Liver (tissue), 9 donors: ENCODE results near the gene ZNF438. TPM values are rescaled to one million over a fixed set of nuclear protein-coding genes. Genes with fewer than 3 reads are reported as not detected.

Experiments used
- DNase-seq: peaks from one replicate; pipeline ENCODE4 v3.0.0-alpha.2; 2017; ENCODE audit warnings: low spot score
- H3K27ac ChIP-seq, 2 donors: one replicate each; pipeline ENCODE4 v1.7.0; 2013; ENCODE audit warnings: inconsistent platforms in 2 of 2, low read length in 2 of 2, control low read depth in 1 of 2, low read depth in 1 of 2, mild to moderate bottlenecking in 1 of 2
- H3K27me3 ChIP-seq, 4 donors: one replicate each; pipeline versions ENCODE4 v1.6.1 to v1.7.0; 2013; ENCODE audit warnings: low read length in 3 of 4, inconsistent platforms in 1 of 4, mild to moderate bottlenecking in 1 of 4, moderate library complexity in 1 of 4; ENCODE audit not compliant: control insufficient read depth in 4 of 4, insufficient read depth in 4 of 4
- H3K36me3 ChIP-seq, 4 donors: one replicate each; pipeline versions ENCODE4 v1.6.1 to v1.7.0; 2013; ENCODE audit warnings: low read length in 3 of 4, mild to moderate bottlenecking in 3 of 4, low read depth in 1 of 4, moderate library complexity in 1 of 4; ENCODE audit not compliant: control insufficient read depth in 4 of 4, insufficient read depth in 3 of 4
- H3K4me1 ChIP-seq, 4 donors: one replicate each; pipeline versions ENCODE4 v1.6.1 to v1.7.0; 2013; ENCODE audit warnings: low read length in 3 of 4, mild to moderate bottlenecking in 3 of 4, moderate library complexity in 1 of 4; ENCODE audit not compliant: control insufficient read depth in 4 of 4, insufficient read depth in 4 of 4
- H3K4me3 ChIP-seq, 3 donors: one replicate each; pipeline versions ENCODE4 v1.6.1 to v1.7.0; 2013; ENCODE audit warnings: low read length in 3 of 3, control low read depth in 1 of 3, low read depth in 1 of 3, mild to moderate bottlenecking in 1 of 3
- H3K9ac ChIP-seq, 2 donors: one replicate each; pipeline ENCODE4 v1.7.0; 2013; ENCODE audit warnings: low read length in 2 of 2, mild to moderate bottlenecking in 2 of 2, moderate library complexity in 2 of 2, control low read depth in 1 of 2, low read depth in 1 of 2
- H3K9me3 ChIP-seq, 4 donors: one replicate each; pipeline versions ENCODE4 v1.6.1 to v1.7.0; 2013; ENCODE audit warnings: low read length in 3 of 4; ENCODE audit not compliant: control insufficient read depth in 4 of 4
- EGR1 ChIP-seq, 2 donors: IDR thresholded peaks; 2 replicates each; pipeline ENCODE4 v1.6.1; 2016 to 2018; ENCODE audit warnings: antibody characterized with exemption in 2 of 2, low read depth in 2 of 2
- FOXA1 ChIP-seq: IDR thresholded peaks from 2 replicates; pipeline ENCODE4 v1.6.1; 2016; ENCODE audit warnings: antibody characterized with exemption
- GABPA ChIP-seq, 2 donors: IDR thresholded peaks in 1 of 2; conservative IDR thresholded peaks in 1 of 2; 2 replicates each; pipeline ENCODE4 v1.6.1; 2016; ENCODE audit warnings: antibody characterized with exemption in 2 of 2, mild to moderate bottlenecking in 1 of 2, moderate library complexity in 1 of 2
- HNF4A ChIP-seq, 2 donors: conservative IDR thresholded peaks; 2 replicates each; pipeline ENCODE4 v1.6.1; 2016; ENCODE audit warnings: antibody characterized with exemption in 2 of 2, mild to moderate bottlenecking in 2 of 2
- HNF4G ChIP-seq: IDR thresholded peaks from 2 replicates; pipeline ENCODE4 v1.6.1; 2016; ENCODE audit warnings: antibody characterized with exemption
- JUND ChIP-seq, 2 donors: IDR thresholded peaks; 2 replicates each; pipeline ENCODE4 v1.6.1; 2016; ENCODE audit warnings: antibody characterized with exemption in 2 of 2
- NR2F2 ChIP-seq: IDR thresholded peaks from 2 replicates; pipeline ENCODE4 v1.6.1; 2016; ENCODE audit warnings: antibody characterized with exemption
- RAD21 ChIP-seq, 2 donors: IDR thresholded peaks; 2 replicates each; pipeline ENCODE4 v1.6.1; 2016; ENCODE audit warnings: antibody characterized with exemption in 2 of 2, mild to moderate bottlenecking in 2 of 2
- RXRA ChIP-seq, 2 donors: IDR thresholded peaks; 2 replicates each; pipeline ENCODE4 v1.6.1; 2017 to 2018; ENCODE audit warnings: antibody characterized with exemption in 2 of 2, mild to moderate bottlenecking in 1 of 2
- SP1 ChIP-seq: IDR thresholded peaks from 2 replicates; pipeline ENCODE4 v1.6.1; 2018; ENCODE audit warnings: antibody characterized with exemption, mild to moderate bottlenecking
- TAF1 ChIP-seq: conservative IDR thresholded peaks from 2 replicates; pipeline ENCODE4 v1.6.1; 2016; ENCODE audit warnings: antibody characterized with exemption, mild to moderate bottlenecking
- YY1 ChIP-seq: IDR thresholded peaks from 2 replicates; pipeline ENCODE4 v1.6.1; 2016; ENCODE audit warnings: antibody characterized with exemption, mild to moderate bottlenecking
- WGBS: extraction: QIAGEN DNeasy Blood & Tissue Kit; methylation state at CpG from one replicate; pipeline ENCODE4 v1.1.7; 2013; 5-methylcytosine and 5-hydroxymethylcytosine counted together
- polyA plus RNA-seq, 2 donors: library from polyadenylated mRNA; stranded (reverse) in 1 of 2; unstranded in 1 of 2; fragments of 200-250 nt in 1 of 2; fragments of >200 nt in 1 of 2; fragmentation: Nextera tagmentation in 1 of 2; extraction: Ambion mirVana in 1 of 2; gene quantifications; one replicate each; pipeline versions ENCODE4 v1.2.1 to v1.2.3, GENCODE V29; 2013 to 2015
- total RNA-seq, 2 donors: library from RNA; depleted of rRNA; stranded (reverse); fragments of >200 nt; gene quantifications; one replicate each; pipeline ENCODE4 v1.2.3, GENCODE V29; 2014
- TF ChIP-seq, protein P1 (sequence below): IDR thresholded peaks from 2 replicates; pipeline ENCODE4 v1.6.1; 2016; ENCODE audit warnings: antibody characterized with exemption
- TF ChIP-seq, protein P2 (sequence below): fragments of 150-350 bp; IDR thresholded peaks from 2 replicates; pipeline ENCODE4 v1.5.1; 2017; ENCODE audit warnings: improper control_type of control experiment, low read depth, low read length; ENCODE audit not compliant: missing input control
- TF ChIP-seq, protein P3 (sequence below): IDR thresholded peaks from 2 replicates; pipeline ENCODE4 v1.6.1; 2016; ENCODE audit warnings: antibody characterized with exemption, mild to moderate bottlenecking
- TF ChIP-seq, protein P4 (sequence below): IDR thresholded peaks from 2 replicates; pipeline ENCODE4 v1.6.1; 2016; ENCODE audit warnings: antibody characterized with exemption
- TF ChIP-seq, protein P5 (sequence below): IDR thresholded peaks from 2 replicates; pipeline ENCODE4 v1.6.1; 2016; ENCODE audit warnings: antibody characterized with exemption
- donor health status: healthy.
- donor health status: healthy.
- donor health status: healthy.
- donor health status: healthy.
- donor health status: healthy.

The ZNF438 gene
- total and polyA plus RNA-seq, 4 donors, result 1.9 to 2.9 (median 2.2) TPM

DNA sequence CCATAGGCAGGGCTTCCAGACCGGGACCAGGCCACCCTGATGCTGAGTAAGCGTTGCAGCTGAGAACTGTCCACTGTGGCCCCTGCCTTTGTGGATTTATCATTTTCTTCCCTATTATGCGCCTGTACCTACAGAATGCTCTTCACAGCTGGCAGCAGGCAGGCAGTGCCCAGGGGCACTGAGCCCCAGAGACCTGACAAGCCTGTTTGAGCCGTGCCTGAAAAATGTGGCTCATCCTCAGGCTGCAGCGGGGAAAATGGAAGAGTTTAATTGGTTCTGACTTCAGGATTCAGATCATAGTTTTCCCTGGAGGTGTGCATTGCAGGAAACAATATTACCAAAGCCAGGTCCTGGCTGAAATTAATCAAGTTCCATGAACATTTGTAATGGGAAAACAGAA is 200.2 kb downstream of the ZNF438 start:
- no peaks in the 10 kb centered on the region for H3K9me3 ChIP-seq
- DNase-seq, result no peak
- H3K4me1 ChIP-seq, result no peaks in the 10 kb centered on the region
- no peak overlapping the region for H3K27ac ChIP-seq
- TF ChIP-seq JUND (IDR thresholded peaks at IDR 0.05) (no peak), SP1 (no peak), GABPA (IDR thresholded peaks at IDR 0.05 in 1 of 2, conservative IDR thresholded peaks at IDR 0.05 in 1 of 2) (no peak), EGR1 (IDR thresholded peaks at IDR 0.05; ENCODE audit: low read depth in 2 of 2) (no peak)
- TF ChIP-seq, protein P1, sequence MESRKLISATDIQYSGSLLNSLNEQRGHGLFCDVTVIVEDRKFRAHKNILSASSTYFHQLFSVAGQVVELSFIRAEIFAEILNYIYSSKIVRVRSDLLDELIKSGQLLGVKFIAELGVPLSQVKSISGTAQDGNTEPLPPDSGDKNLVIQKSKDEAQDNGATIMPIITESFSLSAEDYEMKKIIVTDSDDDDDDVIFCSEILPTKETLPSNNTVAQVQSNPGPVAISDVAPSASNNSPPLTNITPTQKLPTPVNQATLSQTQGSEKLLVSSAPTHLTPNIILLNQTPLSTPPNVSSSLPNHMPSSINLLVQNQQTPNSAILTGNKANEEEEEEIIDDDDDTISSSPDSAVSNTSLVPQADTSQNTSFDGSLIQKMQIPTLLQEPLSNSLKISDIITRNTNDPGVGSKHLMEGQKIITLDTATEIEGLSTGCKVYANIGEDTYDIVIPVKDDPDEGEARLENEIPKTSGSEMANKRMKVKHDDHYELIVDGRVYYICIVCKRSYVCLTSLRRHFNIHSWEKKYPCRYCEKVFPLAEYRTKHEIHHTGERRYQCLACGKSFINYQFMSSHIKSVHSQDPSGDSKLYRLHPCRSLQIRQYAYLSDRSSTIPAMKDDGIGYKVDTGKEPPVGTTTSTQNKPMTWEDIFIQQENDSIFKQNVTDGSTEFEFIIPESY, result no peak
- TF ChIP-seq, protein P2, sequence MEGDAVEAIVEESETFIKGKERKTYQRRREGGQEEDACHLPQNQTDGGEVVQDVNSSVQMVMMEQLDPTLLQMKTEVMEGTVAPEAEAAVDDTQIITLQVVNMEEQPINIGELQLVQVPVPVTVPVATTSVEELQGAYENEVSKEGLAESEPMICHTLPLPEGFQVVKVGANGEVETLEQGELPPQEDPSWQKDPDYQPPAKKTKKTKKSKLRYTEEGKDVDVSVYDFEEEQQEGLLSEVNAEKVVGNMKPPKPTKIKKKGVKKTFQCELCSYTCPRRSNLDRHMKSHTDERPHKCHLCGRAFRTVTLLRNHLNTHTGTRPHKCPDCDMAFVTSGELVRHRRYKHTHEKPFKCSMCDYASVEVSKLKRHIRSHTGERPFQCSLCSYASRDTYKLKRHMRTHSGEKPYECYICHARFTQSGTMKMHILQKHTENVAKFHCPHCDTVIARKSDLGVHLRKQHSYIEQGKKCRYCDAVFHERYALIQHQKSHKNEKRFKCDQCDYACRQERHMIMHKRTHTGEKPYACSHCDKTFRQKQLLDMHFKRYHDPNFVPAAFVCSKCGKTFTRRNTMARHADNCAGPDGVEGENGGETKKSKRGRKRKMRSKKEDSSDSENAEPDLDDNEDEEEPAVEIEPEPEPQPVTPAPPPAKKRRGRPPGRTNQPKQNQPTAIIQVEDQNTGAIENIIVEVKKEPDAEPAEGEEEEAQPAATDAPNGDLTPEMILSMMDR, result no peak
- H3K27me3 ChIP-seq, result no peaks in the 10 kb centered on the region
- H3K4me3 ChIP-seq, result no peak overlapping the region
- 91% methylated on average over 5 of the region's 5 CpGs for WGBS
- no peak overlapping the region for H3K9ac ChIP-seq
- no peaks in the 10 kb centered on the region for H3K36me3 ChIP-seq

DNA sequence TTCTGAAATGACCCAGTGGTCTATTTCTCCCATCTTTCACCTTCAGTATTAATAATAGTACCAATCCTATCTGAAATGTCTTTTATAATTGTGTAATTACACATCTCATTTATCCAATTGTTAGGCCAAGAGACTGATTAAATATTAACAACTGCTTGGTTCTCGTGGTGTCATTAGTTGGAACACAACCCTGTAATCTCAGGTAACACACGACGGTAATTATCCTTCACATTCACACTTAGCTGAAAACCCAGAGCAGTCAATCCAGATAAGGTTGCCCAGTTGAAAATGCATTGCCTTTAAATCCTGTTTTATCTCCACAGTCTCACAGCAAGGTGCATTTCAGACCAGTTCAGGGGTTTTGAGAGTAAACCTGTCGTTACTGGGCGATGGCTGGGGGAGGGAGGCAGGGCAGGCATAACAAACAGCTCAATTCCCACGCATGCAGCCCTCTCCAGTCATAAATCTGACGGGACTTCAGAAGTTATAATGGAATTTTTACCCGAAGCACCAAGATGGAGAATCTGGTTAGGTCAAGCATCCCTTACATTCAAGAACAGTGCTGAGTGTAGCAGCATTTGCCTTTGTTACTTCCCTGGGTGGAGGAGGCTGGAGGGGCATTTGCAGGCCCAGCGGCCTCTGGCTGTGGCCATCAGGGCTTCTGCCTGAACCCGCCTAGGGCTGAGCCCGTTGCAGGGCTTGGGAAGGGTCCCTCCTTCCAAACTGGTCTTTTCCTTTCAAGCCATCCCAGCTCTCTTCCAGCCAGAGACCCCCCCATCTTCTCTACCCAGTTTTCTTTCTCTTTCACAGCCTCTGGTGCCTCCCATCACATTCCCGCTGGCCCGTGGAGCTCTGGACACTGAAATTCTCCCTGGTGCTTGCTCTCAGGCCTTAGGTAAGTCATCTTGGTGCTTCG is 201.1 kb downstream of the ZNF438 start:
- H3K9ac ChIP-seq, result no peak overlapping the region
- H3K4me1 ChIP-seq, result no peaks in the 10 kb centered on the region
- H3K27ac ChIP-seq, result no peak overlapping the region
- 71% methylated on average over 14 of the region's 14 CpGs for WGBS
- no peak overlapping the region for H3K4me3 ChIP-seq
- no peak for DNase-seq
- H3K9me3 ChIP-seq, result no peaks in the 10 kb centered on the region
- no peak for TF ChIP-seq NR2F2
- no peak for TF ChIP-seq RXRA (IDR thresholded peaks at IDR 0.05)
- TF ChIP-seq RAD21 (IDR thresholded peaks at IDR 0.05), result no peak
- TF ChIP-seq, protein P1, result no peak
- TF ChIP-seq EGR1 (IDR thresholded peaks at IDR 0.05; ENCODE audit: low read depth in 2 of 2), result no peak
- TF ChIP-seq, protein P3, sequence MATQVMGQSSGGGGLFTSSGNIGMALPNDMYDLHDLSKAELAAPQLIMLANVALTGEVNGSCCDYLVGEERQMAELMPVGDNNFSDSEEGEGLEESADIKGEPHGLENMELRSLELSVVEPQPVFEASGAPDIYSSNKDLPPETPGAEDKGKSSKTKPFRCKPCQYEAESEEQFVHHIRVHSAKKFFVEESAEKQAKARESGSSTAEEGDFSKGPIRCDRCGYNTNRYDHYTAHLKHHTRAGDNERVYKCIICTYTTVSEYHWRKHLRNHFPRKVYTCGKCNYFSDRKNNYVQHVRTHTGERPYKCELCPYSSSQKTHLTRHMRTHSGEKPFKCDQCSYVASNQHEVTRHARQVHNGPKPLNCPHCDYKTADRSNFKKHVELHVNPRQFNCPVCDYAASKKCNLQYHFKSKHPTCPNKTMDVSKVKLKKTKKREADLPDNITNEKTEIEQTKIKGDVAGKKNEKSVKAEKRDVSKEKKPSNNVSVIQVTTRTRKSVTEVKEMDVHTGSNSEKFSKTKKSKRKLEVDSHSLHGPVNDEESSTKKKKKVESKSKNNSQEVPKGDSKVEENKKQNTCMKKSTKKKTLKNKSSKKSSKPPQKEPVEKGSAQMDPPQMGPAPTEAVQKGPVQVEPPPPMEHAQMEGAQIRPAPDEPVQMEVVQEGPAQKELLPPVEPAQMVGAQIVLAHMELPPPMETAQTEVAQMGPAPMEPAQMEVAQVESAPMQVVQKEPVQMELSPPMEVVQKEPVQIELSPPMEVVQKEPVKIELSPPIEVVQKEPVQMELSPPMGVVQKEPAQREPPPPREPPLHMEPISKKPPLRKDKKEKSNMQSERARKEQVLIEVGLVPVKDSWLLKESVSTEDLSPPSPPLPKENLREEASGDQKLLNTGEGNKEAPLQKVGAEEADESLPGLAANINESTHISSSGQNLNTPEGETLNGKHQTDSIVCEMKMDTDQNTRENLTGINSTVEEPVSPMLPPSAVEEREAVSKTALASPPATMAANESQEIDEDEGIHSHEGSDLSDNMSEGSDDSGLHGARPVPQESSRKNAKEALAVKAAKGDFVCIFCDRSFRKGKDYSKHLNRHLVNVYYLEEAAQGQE, result no peak
- no peak for TF ChIP-seq HNF4A (conservative IDR thresholded peaks at IDR 0.05)
- no peak for TF ChIP-seq YY1
- TF ChIP-seq SP1, result no peak
- no peak for TF ChIP-seq TAF1
- TF ChIP-seq, protein P2, result no peak
- no peak for TF ChIP-seq FOXA1
- TF ChIP-seq JUND (IDR thresholded peaks at IDR 0.05), result no peak
- TF ChIP-seq, protein P4, sequence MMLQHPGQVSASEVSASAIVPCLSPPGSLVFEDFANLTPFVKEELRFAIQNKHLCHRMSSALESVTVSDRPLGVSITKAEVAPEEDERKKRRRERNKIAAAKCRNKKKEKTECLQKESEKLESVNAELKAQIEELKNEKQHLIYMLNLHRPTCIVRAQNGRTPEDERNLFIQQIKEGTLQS, result no peak
- TF ChIP-seq, protein P5, sequence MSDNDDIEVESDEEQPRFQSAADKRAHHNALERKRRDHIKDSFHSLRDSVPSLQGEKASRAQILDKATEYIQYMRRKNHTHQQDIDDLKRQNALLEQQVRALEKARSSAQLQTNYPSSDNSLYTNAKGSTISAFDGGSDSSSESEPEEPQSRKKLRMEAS, result no peak
- no peak for TF ChIP-seq GABPA (IDR thresholded peaks at IDR 0.05 in 1 of 2, conservative IDR thresholded peaks at IDR 0.05 in 1 of 2)
- no peak for TF ChIP-seq HNF4G
- H3K27me3 ChIP-seq, result no peaks in the 10 kb centered on the region
- no peaks in the 10 kb centered on the region for H3K36me3 ChIP-seq
